ENCODE results near the gene NRXN3. TPM values are rescaled to one million over a fixed set of nuclear protein-coding genes. Genes with fewer than 3 reads are reported as not detected.

The NRXN3 gene
- total RNA-seq, 1 donor from 2014 or later: 5.9 TPM

DNA sequence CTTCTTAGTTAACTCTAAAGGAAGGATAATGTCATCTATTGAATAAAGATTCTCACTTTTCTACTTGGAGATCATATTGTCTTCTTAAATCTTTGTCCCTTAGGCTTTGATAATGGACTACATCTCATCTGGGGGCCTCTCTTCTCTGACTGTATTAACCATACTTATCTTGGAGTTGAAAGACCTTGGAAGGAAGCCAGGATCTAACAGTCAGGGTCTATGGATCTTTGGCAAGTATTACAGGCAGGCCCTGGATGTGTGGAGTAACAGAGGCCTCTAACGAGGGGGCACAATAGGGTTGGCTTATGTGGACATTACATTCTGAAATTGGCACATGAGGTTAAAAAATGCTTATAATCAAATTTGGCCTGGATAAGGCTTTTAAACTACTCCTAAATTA is 513.8 kb downstream of the NRXN3 start:
- DNase-seq (ENCODE audit: low spot score): no peak
- no peaks in the 10 kb centered on the region for H3K9me3 ChIP-seq (ENCODE audit: low read depth)
- no peaks in the 10 kb centered on the region for H3K27me3 Mint-ChIP-seq (ENCODE audit: insufficient read depth, low read depth)
- TF ChIP-seq, protein P1, sequence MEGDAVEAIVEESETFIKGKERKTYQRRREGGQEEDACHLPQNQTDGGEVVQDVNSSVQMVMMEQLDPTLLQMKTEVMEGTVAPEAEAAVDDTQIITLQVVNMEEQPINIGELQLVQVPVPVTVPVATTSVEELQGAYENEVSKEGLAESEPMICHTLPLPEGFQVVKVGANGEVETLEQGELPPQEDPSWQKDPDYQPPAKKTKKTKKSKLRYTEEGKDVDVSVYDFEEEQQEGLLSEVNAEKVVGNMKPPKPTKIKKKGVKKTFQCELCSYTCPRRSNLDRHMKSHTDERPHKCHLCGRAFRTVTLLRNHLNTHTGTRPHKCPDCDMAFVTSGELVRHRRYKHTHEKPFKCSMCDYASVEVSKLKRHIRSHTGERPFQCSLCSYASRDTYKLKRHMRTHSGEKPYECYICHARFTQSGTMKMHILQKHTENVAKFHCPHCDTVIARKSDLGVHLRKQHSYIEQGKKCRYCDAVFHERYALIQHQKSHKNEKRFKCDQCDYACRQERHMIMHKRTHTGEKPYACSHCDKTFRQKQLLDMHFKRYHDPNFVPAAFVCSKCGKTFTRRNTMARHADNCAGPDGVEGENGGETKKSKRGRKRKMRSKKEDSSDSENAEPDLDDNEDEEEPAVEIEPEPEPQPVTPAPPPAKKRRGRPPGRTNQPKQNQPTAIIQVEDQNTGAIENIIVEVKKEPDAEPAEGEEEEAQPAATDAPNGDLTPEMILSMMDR (IDR thresholded peaks at IDR 0.05): no peak
- TF ChIP-seq EZH2phosphoT487 (IDR thresholded peaks at IDR 0.05) (no peak), EZH2 (IDR thresholded peaks at IDR 0.05) (no peak)
- H3K27ac ChIP-seq: no peak overlapping the region
- H3K4me2 ChIP-seq: no peak overlapping the region
- no peaks in the 10 kb centered on the region for H3K4me1 Mint-ChIP-seq
- no peaks in the 10 kb centered on the region for H3K36me3 ChIP-seq
- no peaks in the 10 kb centered on the region for H3K9me3 Mint-ChIP-seq
- no peaks in the 10 kb centered on the region for H3F3A ChIP-seq (ENCODE audit: low read depth)
- H3K4me3 ChIP-seq: no peak overlapping the region
- no peaks in the 10 kb centered on the region for H3K36me3 Mint-ChIP-seq
- no peaks in the 10 kb centered on the region for H4K20me1 ChIP-seq (ENCODE audit: low read depth)
- H3K9ac ChIP-seq: no peak overlapping the region
- no peak overlapping the region for H3K4me3 Mint-ChIP-seq
- H3K27me3 ChIP-seq: no peaks in the 10 kb centered on the region
- H3K4me1 ChIP-seq: no peaks in the 10 kb centered on the region
- H2AFZ ChIP-seq (replicated peaks): no peak overlapping the region
- H3K27ac Mint-ChIP-seq: no peak overlapping the region
- no peaks in the 10 kb centered on the region for H3K79me2 ChIP-seq (ENCODE audit: low read depth)

DNA sequence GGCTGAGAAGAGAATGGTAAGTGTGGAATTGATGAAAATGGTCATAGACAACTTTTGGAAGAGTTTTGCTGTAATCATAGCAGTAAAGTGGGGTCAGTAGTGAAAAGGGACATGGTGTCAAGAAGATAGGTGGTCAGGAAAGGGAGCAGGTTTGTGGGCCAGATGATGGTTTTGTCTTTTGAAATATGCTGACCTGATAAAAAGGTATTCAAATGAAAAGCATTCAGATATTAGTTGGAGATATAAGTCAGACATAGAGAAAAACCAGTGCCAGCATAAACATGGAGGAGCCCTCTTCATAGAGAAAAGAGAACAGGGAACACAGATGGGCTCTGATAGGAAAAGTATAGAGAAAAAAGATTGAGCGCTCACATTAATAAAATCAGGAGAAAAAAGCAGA is 518.3 kb downstream of the NRXN3 start:
- Mint-ChIP-seq H3K4me3 (no peak overlapping the region), H3K27me3 (ENCODE audit: insufficient read depth, low read depth) (no peaks in the 10 kb centered on the region), H3K27ac (no peak overlapping the region), H3K9me3 (no peaks in the 10 kb centered on the region), H3K4me1 (no peaks in the 10 kb centered on the region), H3K36me3 (no peaks in the 10 kb centered on the region)
- Histone ChIP-seq H3K27ac (no peak overlapping the region), H3K4me3 (no peak overlapping the region), H3K79me2 (ENCODE audit: low read depth) (no peaks in the 10 kb centered on the region), H3K4me1 (no peaks in the 10 kb centered on the region), H3F3A (ENCODE audit: low read depth) (no peaks in the 10 kb centered on the region), H3K4me2 (no peak overlapping the region), H3K27me3 (no peaks in the 10 kb centered on the region), H3K9ac (no peak overlapping the region), H4K20me1 (ENCODE audit: low read depth) (no peaks in the 10 kb centered on the region), H3K36me3 (no peaks in the 10 kb centered on the region), H2AFZ (replicated peaks) (no peak overlapping the region), H3K9me3 (ENCODE audit: low read depth) (no peaks in the 10 kb centered on the region)
- no peak for DNase-seq (ENCODE audit: low spot score)
- TF ChIP-seq, protein P1 (IDR thresholded peaks at IDR 0.05): no peak
- no peak for TF ChIP-seq EZH2 (IDR thresholded peaks at IDR 0.05)
- no peak for TF ChIP-seq EZH2phosphoT487 (IDR thresholded peaks at IDR 0.05)

DNA sequence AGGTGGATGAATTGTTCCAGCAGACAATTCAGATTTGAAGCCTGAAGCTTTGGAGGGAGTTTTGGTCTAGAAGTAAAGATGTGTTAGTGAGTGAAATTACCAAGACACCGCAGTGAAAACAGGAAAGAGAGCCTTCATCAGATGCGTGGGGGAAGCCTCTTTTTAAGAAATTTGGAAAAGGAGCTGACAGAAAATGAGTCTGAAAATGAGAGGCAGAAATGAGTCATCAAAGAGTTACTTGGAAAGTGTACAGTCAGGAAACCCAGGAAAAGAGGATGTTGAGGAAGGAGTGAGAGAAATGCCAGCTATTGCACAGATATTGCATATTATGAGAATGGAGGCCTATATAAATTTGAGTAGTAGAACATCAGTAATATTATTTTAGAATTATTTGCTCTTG is 520.7 kb downstream of the NRXN3 start:
- no peaks in the 10 kb centered on the region for H3K36me3 ChIP-seq
- no peak for DNase-seq (ENCODE audit: low spot score)
- H3K27ac ChIP-seq: no peak overlapping the region
- H3K27me3 ChIP-seq: no peaks in the 10 kb centered on the region
- no peaks in the 10 kb centered on the region for H3K4me1 Mint-ChIP-seq
- no peaks in the 10 kb centered on the region for H3K79me2 ChIP-seq (ENCODE audit: low read depth)
- H3K9ac ChIP-seq: no peak overlapping the region
- no peaks in the 10 kb centered on the region for H3K4me1 ChIP-seq
- no peaks in the 10 kb centered on the region for H3F3A ChIP-seq (ENCODE audit: low read depth)
- H3K27me3 Mint-ChIP-seq (ENCODE audit: insufficient read depth, low read depth): no peaks in the 10 kb centered on the region
- no peaks in the 10 kb centered on the region for H3K9me3 Mint-ChIP-seq
- no peak overlapping the region for H3K4me3 ChIP-seq
- no peaks in the 10 kb centered on the region for H4K20me1 ChIP-seq (ENCODE audit: low read depth)
- no peak overlapping the region for H2AFZ ChIP-seq (replicated peaks)
- no peak overlapping the region for H3K27ac Mint-ChIP-seq
- TF ChIP-seq EZH2 (IDR thresholded peaks at IDR 0.05): no peak
- TF ChIP-seq, protein P1 (IDR thresholded peaks at IDR 0.05): no peak
- TF ChIP-seq EZH2phosphoT487 (IDR thresholded peaks at IDR 0.05): no peak
- H3K4me3 Mint-ChIP-seq: no peak overlapping the region
- H3K9me3 ChIP-seq (ENCODE audit: low read depth): no peaks in the 10 kb centered on the region
- no peaks in the 10 kb centered on the region for H3K36me3 Mint-ChIP-seq
- no peak overlapping the region for H3K4me2 ChIP-seq
